Fibroblast of skin of left biceps (primary cell): ENCODE data around the gene TFAM.
"Not testable (repeated sequence)": the region's sequence is repeated elsewhere in the genome, so short reads cannot be mapped to it uniquely, and the experiment has no call there.

ENCODE experiments used
- DNase-seq, 2 experiments: peaks; one replicate each; pipeline ENCODE4 v3.0.0-alpha.2; 2013; ENCODE audit warnings: low read depth in 2 of 2

The TFAM gene

DNA sequence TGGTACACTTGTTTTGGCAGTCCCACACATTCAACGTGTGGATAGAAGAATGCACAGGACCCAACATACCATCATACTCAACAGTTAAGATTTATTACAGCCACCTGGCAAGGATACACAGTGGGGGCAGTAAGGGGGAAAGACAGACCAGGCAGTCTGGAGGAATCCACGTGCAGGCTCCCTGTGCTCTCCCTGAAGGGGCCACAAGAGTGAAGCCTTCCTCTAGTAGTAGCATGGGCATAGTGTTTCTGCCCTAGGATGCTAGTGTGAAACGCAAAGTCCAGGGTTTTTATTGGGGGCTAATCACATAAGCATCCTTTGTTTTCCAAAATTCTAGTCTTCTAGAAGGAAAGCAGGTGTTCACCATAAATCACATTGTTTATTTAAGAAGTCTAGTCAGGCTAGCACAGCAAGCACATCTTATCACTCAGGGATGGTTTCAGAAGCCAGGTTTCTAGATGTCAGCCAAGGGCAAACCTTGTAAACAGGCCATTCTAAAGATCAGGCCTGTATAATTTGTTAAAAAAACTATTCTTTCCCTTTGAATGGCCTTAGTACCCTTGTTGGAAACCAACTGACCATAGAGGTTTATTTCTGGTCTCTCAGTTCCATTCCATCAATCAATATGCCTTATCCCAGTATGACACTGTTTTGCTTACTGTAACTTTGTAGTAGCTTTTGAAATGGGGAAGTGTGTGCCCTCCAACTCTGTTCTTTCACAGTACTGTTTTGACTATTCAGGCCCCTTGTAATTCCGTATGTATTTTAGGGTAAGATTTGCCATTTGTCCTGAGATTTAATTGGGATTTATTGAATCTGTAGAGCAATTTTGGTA is 12.4 kb upstream of the TFAM start:
- DNase-seq = no peak

DNA sequence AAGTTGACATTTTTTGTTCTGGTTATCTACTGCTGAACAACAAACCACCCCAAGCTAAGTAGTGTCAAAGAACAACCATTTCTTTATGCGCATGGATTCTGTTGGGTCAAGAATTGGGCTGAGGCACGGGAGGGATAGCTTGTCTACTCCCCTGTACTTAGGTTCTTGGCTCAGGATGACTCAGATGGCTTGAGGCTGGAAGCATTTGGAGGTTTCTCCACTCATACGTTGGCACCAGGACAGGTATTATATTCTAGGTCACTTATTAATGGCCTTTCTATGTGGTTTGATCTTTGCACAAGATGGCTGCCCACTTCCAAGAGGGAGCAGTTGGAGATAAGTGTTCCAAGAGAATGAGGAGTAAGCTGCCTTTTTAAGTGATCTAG is 11.8 kb upstream of the TFAM start:
- DNase-seq = no peak

DNA sequence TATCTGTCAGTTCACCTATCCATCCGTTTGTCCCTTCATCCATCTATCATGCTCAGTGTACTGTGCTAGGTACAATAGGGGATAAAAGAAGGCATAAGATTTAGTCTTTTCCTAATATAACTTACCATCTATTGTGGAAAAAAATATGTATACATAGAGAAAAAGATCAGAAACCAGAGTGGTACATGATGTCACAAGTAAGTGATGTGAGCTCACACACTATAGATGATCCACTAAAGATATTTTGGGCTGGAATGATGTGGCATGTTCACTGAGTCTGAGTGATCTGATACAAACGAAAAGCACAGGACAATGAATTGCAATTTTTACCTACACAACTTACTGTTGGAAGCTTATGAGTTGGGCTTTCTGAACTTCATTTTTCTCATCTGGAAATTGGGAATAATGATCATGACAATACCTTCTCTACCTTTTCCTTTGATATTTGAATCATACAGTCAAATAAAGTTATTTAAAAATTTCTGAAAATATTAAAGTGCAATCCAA is 2.7 kb upstream of the TFAM start:
- DNase-seq = no peak

DNA sequence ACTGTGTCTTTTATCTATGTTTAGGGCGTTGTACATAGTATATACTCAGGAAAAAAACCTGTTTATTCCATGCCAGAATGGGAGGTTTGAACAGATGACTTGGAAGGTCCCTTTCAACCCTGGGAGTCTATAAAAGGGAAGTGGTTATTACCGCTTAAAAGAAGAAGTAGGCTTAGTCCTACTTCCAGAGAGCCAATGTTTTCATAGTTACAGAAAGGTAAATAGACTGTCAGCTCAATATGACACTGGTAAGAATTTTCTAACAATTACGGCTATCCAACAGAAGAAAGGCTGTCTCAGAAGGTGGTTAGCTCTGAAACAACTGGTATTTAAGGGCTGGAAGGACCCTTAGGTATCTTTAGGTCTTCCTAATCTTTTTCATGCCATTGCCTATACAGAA is 1.1 kb upstream of the TFAM start:
- no peak for DNase-seq

DNA sequence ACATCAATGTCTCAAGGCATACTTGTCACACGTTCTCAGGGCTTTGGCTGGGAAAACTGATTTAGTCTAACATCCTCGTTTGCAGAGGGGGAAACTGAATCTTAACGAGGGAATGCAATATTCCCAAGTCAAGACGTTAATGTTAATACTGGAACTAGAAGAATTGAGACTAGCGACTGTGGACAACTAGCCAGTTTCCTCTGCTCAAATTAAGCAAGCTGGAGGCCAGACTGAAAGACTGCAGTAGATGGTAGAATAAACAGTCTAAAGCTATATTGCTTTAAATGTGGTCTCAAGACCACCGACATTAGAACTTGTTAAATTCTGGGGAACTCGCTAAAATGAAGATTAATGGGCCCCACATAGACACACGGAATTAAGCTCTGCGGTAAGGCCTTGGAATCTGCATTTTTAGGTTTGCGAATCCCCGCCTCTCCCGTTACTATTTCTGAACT is 639 bp upstream of the TFAM start:
- DNase-seq = no peak

DNA sequence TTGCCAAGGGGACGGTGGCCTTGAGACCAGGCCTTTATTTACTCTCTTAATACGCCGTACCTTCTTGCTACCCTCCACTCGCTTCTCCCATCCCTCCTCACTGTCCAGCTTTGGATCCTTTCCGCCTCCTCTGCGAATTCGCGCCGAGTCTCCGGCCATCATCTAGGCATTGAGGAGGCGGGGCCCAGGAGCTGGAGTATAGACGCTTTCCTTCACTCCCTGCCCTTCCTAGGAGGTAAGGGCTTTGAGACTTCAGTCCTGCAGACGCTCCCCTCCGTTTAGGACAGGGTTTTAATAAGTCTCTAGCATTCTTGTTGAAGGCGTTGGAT is 538 bp downstream of the TFAM start:
- DNase-seq = no peak

DNA sequence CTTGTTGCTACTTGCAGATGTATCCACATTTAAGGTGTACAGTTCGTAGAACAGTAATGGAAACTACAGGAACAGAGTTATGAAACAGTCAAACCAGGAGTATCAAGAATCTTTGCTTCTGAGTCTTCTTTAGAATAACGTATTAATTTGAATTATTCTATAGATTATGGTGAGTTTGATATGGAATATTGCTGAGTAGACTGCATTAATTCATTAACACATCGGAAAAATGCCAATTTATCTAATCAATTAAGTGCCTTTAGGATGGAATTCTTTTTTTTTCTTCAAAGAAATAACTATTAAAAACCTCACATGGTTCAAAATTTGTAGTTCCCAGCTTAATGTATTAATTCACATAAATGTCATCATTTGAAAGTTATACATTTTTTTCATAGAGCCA is 3.8 kb downstream of the TFAM start:
- DNase-seq = no peak

DNA sequence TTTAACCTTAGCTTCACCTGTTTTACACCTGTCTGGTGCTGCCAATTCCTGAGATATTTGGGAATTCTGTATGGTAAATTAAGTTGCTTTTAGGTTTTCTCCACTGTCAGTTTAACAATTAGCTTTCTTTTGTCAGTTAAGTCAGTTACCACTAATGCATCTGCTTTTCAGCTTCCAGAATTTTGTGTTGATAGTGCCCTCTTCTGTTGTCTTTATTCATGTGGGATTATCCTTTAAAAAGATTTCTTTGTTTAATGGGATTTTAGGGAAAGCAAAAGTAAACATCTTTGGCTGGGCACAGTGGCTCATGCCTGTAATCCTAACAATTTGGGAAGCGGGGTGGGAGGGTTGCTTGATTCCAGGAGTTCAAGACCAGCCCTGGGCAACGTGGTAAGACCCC is 8.1 kb downstream of the TFAM start:
- DNase-seq = no peak

DNA sequence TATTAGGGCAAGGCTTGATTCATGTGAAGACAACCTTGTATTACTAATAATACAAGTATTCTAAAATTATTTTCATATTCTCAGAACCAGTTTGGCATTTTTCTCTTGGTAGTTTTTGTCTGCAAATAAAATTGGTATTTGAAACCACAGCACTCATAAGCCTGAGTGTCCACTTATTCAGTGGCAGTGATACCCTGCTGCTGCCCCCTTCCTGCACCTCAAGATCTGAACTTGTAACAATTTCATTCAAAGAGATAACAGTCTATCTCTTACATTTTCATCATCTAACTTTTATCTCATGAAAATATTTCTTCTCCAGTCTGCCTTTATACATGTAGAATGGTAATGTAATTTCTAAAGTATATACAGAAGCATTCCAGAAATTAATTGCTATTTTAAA is 9.3 kb downstream of the TFAM start:
- no peak for DNase-seq

DNA sequence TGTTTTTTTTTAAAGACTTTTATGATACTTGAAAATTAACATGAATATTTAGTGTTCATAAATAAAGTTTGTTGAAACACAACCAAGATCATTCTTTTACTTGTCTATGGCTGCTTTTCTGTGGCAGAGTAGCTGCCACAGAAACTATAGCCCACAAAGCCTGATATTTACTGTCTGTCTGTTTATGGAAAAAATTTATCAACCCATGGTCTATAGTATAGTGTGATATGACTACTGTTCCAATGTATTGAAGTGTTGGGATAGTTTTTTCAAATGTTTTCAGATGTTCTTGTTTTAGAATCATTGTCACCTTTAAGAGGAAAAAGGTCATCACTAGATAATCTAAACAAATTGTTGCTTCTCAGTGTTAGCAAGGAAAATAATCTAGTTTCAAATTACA is 10.8 kb downstream of the TFAM start:
- DNase-seq = no peak

DNA sequence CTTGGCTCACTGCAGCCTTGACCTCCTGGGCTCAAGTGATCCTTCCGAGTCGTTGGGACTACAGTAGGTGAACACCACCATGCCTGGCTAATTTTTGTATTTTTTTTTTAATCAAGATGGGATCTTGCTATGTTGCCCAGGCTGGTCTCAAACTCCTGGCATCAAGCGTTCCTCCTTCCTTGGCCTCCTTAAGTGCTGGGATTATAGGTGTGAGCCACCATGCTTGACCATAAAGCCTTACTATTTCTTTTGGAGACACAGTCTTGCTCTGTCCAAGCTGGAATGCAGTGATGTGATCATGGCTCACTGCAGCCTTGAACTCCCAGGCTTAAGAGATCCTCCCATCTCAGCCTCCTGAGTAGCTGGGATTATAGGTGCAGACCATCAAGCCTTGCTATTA is 12.6 kb downstream of the TFAM start:
- no peak for DNase-seq

DNA sequence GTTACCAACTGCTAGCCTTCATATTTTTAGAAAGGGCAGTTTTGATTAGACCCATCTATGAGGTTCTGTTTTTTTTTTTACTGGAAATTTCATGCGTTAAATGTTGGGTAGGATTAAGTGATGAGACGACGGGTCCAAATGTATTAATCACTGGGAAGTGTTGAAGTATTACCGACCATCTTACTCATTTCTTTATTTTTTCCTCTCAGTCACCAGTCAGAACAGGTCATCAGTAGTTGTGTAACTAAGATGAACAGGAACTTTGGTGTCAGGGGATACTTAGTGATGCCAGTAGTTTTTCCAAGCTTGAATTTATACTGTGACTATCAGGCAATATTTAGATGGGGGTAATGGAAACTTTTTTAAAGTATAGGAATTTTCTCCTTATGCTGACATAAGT is 14.2 kb downstream of the TFAM start:
- DNase-seq = no peak

DNA sequence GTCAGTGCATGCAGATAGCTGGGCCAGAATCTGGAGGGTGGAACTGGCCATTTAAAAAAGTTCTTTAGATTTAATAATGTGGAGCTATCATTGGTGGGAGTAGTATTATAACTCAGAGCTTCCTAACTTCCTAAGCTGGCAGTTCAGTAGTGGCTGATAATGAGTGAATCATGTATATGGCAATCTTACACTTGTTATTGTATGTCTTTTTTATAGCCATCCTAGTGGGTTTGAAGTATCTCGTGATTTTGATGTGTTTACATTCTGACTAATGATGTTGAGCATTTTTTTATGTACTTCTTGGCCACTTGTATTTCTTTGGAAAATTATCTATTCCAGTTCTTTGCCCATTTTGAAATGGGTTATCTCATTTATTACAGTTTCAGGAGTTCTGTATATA is 15.4 kb downstream of the TFAM start:
- DNase-seq = no peak

DNA sequence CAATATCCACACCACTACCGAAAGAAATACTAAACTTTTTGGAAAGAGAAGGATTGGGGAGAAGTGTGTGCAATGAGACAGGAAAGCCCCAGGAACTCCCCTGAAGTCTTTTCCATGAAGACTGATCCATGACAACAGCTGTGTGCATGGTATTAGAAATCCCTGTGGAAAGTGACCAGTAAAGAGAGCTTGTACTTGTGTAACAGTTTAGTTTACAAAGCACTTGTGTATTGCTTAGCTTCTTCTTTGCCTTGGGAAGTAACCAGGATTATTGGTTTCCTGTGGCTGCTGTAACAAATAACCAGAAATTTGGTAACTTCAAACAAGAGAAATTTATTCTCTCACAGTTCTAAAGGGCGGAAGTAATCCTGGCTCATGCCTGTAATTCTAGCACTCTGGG is 18.8 kb downstream of the TFAM start:
- no peak for DNase-seq

DNA sequence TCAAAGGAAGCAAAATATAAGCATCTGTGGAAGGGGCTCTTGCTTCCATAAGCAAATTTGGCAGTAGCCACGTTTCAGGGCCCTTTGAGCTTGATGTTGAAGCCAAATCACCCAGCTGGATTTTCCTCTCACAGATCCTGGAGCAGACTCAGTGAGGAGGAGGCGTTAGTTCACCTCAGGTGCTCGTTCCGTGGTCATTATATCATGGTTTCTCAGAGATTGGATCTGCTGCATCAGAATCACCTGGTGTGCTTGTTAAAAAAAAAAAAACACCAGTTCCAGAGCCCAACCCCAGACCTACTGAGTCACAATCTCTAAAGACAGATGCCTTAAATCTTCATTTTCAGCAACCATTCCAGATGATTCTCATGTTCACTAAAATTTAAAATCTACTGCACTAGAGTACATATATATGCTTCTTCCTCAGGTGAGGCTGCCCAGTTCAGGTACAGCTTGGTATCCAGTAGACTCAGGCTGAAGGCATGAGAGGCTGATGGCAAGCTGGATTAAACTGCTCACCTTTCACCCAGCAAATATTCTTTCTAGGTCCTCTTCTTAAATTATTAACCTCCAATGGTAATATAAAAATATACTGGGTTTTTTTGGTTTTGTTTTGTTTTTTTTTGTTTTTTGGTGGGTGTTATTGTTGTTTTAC is 24.9 kb downstream of the TFAM start:
- DNase-seq = no peak

DNA sequence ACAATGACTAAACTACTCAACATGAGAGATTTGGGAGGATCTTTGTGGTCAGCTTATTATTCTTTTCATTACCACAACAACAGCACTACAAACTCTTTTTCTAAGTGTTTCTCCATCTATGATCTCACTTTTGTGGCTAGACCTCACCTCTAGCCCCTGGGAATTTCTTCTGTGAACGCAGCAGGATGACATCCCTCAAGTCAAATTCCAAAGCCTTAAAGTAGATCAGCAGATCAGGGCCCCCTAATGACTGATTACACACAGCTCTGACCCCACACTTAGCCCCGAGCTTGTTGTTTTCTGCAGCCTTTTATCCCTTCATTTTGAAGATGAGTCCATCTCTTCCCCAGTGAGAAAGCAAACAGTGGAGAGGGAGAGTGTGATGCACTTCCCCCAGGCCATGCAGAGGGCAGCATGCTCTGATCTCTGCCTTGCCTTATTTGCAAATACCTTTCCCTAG is 27.3 kb downstream of the TFAM start:
- peak; percentile 54 to 55 for DNase-seq

DNA sequence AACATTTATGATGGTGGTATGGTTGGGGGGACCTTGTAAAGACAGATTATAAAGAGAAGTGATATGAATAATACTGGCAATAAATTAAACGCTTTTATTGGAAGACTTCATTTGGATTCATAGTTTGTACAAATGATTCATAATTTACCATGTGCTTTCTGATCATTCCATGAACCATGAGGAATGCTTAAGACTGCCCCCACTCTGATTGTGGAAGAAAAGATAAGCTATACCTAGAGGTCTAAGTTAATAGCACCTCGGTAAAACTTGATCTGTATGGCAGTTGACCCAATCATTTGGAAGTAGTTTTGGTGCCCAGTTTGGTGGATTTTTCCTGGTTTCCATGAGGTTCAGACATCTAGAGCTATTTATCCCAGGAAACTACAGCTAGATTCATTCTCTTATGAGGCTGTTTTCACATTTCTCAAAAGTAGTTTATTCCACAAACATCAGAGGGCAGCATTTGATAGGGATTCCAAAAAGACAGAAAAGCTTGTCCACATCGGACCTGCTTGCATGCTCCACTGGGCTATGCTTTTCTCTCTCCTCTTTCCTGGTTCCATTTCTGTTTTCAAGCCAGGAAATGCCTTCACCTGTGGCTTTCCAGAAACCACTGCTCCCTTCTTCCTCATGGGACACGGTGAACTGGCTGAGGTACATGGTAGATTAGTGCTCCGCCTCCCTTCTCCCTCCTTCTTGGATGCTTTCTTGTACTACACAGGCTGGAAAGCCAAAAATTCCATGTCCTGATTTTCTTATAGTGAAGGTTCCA is 29.2 kb downstream of the TFAM start:
- DNase-seq = peak; percentile 61 to 65

DNA sequence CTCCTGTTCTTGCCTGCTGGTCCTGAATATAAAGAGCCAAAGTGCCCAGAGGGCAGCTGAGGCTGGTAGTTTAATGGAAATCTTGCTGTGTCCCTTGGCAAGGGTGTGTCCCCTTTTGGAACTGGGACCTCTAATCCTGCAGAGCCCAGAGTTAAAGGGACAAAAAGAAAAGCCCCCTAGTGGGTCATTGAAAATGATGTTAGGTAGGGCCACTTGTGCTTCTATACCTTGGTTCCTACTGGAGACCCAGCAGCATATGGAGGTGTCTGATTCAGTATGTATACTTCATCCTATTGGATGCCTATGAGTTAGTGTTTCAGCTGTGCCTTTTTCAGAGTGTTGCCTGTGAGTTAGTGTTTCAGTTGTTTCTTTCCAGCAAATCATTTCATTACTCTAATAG is 30.5 kb downstream of the TFAM start:
- no peak for DNase-seq

DNA sequence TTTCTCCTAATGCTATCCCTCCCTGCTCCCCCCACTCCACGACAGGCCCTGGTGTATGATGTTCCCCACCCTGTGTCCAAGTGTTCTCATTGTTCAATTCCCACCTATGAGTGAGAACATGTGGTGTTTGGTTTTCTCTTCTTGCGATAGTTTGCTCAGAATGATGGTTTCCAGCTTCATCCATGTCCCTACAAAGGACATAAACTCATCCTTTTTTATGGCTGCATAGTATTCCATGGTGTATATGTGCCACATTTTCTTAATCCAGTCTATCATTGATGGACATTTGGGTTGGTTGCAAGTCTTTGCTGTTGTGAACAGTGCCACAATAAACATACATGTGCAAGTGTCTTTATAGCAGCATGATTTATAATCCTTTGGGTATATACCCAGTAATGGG is 32.7 kb downstream of the TFAM start:
- DNase-seq = not testable (repeated sequence)

DNA sequence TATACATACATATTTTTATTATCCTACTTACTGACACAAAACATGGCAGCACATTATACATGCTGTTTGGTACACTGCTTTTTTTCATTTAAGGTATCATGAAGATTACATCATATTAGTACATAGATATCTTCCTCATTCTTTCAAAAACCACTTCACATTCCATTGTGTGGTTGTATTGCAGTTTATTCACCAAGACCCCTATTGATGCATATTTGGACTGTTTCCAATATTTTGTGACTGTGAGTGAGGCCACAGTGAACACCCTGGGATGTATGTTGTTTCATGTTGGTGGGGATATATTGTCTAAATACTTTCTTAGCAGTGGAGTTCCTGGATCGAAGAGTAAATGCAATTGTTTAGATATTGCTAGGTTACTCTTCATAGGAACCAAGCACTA is 39.0 kb downstream of the TFAM start:
- no peak for DNase-seq

DNA sequence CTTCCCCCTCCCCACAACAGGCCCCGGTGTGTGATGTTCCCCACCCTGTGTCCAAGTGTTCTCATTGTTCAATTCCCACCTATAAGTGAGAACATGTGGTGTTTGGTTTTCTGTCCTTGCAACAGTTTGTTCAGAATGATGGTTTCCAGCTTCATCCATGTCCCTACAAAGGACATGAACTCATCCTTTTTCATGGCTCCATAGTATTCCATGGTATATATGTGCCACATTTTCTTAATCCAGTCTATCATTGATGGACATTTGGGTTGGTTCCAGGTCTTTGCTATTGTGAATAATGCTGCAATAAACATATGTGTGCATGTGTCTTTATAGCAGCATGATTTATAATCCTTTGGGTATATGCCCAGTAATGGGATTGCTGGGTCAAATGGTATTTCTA is 43.2 kb downstream of the TFAM start:
- DNase-seq = not testable (repeated sequence)

DNA sequence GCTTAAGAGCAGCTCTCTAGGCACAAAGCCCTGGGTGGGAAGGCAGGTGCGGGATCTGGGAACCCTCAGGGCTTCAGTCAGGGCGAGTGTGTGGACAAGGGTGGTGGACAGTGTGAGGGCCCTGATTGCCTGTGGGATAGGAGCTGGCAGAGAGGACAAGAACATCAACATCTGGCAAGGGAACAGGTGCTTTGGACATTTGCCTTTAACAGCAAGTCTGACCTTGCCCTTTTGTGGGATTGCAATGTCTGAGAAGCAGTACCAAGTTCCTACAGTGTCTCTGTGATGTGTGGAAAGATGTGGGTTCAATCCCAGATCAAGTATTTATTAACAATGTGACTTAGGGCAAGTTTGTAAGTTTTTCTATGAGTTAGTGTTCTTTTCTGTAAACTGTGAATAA is 46.7 kb downstream of the TFAM start:
- DNase-seq = no peak

DNA sequence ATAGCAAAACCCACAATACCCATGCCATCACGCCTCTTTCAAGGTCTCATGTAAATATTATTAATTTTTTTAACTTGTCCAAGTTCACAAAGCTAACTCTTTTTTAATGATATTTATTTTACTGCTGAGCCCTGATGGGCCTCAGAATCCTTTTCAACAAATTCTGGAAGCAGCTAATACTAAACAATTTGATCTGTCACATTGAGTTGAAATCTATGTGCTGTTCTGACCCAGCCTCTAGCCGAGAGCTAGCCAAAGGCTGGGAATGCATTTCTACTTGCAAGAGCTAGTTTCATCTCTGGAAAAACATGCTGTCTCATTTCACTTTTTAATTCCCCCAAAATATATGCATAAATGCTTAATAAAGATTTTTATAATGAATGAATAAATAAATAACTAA is 47.9 kb downstream of the TFAM start:
- DNase-seq = no peak
